Fibroblast of lung (primary cell): ENCODE results near the gene CLCA1. TPM values are rescaled to one million over a fixed set of nuclear protein-coding genes. Genes with fewer than 3 reads are reported as not detected.
A peak's percentile ranks its signal among the peaks of the same experiment; 100 is the strongest.

Experiments used
- DNase-seq, 2 donors: peaks; one replicate each; pipeline versions ENCODE4 v3.0.0 to v3.0.0-alpha.2; 2010; ENCODE audit warnings: low read depth in 2 of 2
- H2AFZ ChIP-seq: 2 replicates; pipeline ENCODE4 v1.5.1; 2012; ENCODE audit warnings: low read length, control low read depth, inconsistent platforms
- H3K27ac ChIP-seq: 2 replicates; pipeline ENCODE4 v1.5.1; 2011; ENCODE audit warnings: low read length, control low read depth; ENCODE audit not compliant: insufficient read depth
- H3K27me3 ChIP-seq: 2 replicates; pipeline ENCODE4 v1.5.1; 2011; ENCODE audit warnings: mild to moderate bottlenecking, low read length; ENCODE audit not compliant: control insufficient read depth, insufficient read depth
- H3K36me3 ChIP-seq: 2 replicates; pipeline ENCODE4 v1.5.1; 2011; ENCODE audit warnings: low read length; ENCODE audit not compliant: control insufficient read depth, insufficient read depth
- H3K4me1 ChIP-seq: 2 replicates; pipeline ENCODE4 v1.5.1; 2011; ENCODE audit warnings: low read length; ENCODE audit not compliant: control insufficient read depth, insufficient read depth; ENCODE audit errors: extremely low read depth
- H3K4me2 ChIP-seq: 2 replicates; pipeline ENCODE4 v1.5.1; 2011; ENCODE audit warnings: low read length, control low read depth; ENCODE audit not compliant: insufficient read depth; ENCODE audit errors: extremely low read depth
- H3K4me3 ChIP-seq, 4 experiments: fragments of 200-600 bp in 1 of 4; sonication (generic) in 1 of 4; replicated peaks in 1 of 4; 2 replicates each; pipeline ENCODE4 v1.5.1; 2011 to 2016; ENCODE audit warnings: low read length in 4 of 4, low read depth in 3 of 4, mild to moderate bottlenecking in 3 of 4, control low read depth in 2 of 4, inconsistent platforms in 1 of 4, mixed read lengths in 1 of 4; ENCODE audit not compliant: insufficient read depth in 1 of 4; ENCODE audit errors: control extremely low read depth in 1 of 4
- H3K79me2 ChIP-seq: 2 replicates; pipeline ENCODE4 v1.5.1; 2012; ENCODE audit warnings: mild to moderate bottlenecking, low read length, inconsistent platforms; ENCODE audit not compliant: control insufficient read depth, insufficient read depth
- H3K9ac ChIP-seq: 2 replicates; pipeline ENCODE4 v1.5.1; 2011; ENCODE audit warnings: mild to moderate bottlenecking, low read length, control low read depth; ENCODE audit not compliant: insufficient read depth
- H3K9me3 ChIP-seq: 2 replicates; pipeline ENCODE4 v1.5.1; 2012; ENCODE audit warnings: low read depth, low read length; ENCODE audit not compliant: control insufficient read depth, insufficient read depth
- H4K20me1 ChIP-seq: 2 replicates; pipeline ENCODE4 v1.5.1; 2011; ENCODE audit warnings: low read length; ENCODE audit not compliant: control insufficient read depth, insufficient read depth; ENCODE audit errors: extremely low read depth
- EZH2 ChIP-seq: IDR thresholded peaks from 2 replicates; pipeline ENCODE4 v1.5.1; 2012; ENCODE audit warnings: low read length, control low read depth, mild to moderate bottlenecking; ENCODE audit errors: missing control alignments
- polyA plus RNA-seq, 2 donors: library from polyadenylated mRNA; depleted of rRNA in 1 of 2; stranded (reverse) in 1 of 2; unstranded in 1 of 2; fragments of >200 nt; gene quantifications; 2 replicates each; pipeline ENCODE4 v1.2.1, GENCODE V29; 2011 to 2012; ENCODE audit warnings: missing spikeins in 1 of 2
- total RNA-seq: library from RNA; depleted of rRNA; stranded (reverse); fragments of >200 nt; gene quantifications from 2 replicates; pipeline ENCODE4 v1.2.1, GENCODE V29; 2014
- TF ChIP-seq, protein P1 (sequence below), 2 donors: IDR thresholded peaks in 1 of 2; conservative IDR thresholded peaks in 1 of 2; 1 replicate in 1 of 2; 2 replicates in 1 of 2; pipeline ENCODE4 v1.5.1; 2011 to 2012; ENCODE audit warnings: low read length in 2 of 2, control low read depth in 1 of 2, inconsistent platforms in 1 of 2, low read depth in 1 of 2, mild to moderate bottlenecking in 1 of 2

Gene CLCA1
- total and polyA plus RNA-seq, 2 donors (not counting 1 experiment from before 2014, with no cell fraction given): 0.01 TPM; not detected in 1

DNA sequence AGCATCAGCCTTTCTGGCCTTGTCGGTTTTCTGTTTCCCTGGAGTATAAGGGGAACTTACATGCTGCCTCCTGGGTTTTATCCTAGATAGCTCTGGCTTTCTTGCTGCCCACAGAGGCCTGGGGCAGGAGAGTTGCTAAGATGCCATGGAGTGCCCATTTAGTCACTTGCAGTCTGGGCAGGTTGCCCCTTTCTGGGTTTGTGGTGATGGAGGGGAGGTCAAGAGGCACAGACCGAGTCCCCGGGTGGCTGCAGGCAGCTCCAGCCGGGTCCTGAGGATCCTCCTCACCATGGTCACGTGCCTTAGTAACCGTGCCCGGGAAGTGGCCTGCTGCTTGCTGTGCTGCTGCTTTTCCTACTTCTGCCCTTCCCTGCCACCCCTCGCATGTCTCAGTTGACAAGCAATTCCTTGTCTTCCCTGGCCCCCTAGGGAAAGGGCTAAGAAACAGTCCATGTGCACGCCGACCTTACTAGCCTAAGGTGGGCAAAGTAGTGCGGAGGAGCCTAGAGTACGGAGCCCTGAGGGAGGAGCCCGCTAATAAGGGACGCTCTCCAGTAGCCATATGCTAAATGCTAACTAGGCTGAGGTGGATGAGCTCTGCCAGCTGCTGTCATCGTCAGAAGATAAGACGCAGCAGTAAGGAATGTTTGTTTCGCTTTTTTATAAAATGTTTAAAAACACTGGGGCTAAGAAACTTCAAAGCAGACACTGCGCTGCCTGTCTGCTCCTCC, 34.8 kb downstream of the CLCA1 start:
- Histone ChIP-seq H3K4me1 (peaks cover under 1% of the 10 kb centered on the region), H3K27me3 (peaks cover under 1% of the 10 kb centered on the region), H4K20me1 (no peaks in the 10 kb centered on the region), H3K4me3 (peak overlapping the region in 2 of 4 experiments; percentile 3 to 38), H3K9me3 (no peaks in the 10 kb centered on the region), H3K4me2 (peak overlapping the region; percentile 68), H3K27ac (no peak overlapping the region), H3K9ac (no peak overlapping the region), H3K79me2 (no peaks in the 10 kb centered on the region), H3K36me3 (no peaks in the 10 kb centered on the region), H2AFZ (peak overlapping the region; percentile 77)
- TF ChIP-seq EZH2: no peak
- TF ChIP-seq, protein P1, sequence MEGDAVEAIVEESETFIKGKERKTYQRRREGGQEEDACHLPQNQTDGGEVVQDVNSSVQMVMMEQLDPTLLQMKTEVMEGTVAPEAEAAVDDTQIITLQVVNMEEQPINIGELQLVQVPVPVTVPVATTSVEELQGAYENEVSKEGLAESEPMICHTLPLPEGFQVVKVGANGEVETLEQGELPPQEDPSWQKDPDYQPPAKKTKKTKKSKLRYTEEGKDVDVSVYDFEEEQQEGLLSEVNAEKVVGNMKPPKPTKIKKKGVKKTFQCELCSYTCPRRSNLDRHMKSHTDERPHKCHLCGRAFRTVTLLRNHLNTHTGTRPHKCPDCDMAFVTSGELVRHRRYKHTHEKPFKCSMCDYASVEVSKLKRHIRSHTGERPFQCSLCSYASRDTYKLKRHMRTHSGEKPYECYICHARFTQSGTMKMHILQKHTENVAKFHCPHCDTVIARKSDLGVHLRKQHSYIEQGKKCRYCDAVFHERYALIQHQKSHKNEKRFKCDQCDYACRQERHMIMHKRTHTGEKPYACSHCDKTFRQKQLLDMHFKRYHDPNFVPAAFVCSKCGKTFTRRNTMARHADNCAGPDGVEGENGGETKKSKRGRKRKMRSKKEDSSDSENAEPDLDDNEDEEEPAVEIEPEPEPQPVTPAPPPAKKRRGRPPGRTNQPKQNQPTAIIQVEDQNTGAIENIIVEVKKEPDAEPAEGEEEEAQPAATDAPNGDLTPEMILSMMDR (conservative IDR thresholded peaks at IDR 0.05 in 1 of 2, IDR thresholded peaks at IDR 0.05 in 1 of 2; ENCODE audit: low read depth in 1 of 2, low read length in 2 of 2): no peak
- DNase-seq: peak in 1 of 2 donors; percentile 46

DNA sequence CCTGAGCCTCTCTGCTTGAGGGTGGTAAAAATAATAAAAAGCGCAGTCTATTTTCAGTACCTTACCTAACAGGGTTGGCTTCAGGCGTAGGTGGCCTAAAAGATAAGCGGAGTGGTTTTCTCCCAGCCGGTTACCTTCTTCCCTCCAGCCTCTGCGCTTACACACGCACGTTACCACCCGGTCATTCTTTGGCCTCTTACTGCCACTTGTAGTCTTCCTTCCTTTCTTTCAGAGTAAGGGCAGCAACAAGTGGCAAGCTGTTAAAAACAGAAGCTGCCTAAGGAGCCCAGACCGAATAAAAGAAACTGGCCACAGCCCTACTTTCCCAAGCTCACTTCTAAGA, 35.4 kb downstream of the CLCA1 start:
- DNase-seq: peak in 1 of 2 donors; percentile 44
- TF ChIP-seq, protein P1 (conservative IDR thresholded peaks at IDR 0.05 in 1 of 2, IDR thresholded peaks at IDR 0.05 in 1 of 2; ENCODE audit: low read depth in 1 of 2, low read length in 2 of 2): no peak
- no peak for TF ChIP-seq EZH2
- H3K9ac ChIP-seq: no peak overlapping the region
- no peaks in the 10 kb centered on the region for H3K9me3 ChIP-seq
- no peaks in the 10 kb centered on the region for H4K20me1 ChIP-seq
- peak overlapping the region; percentile 77 for H2AFZ ChIP-seq
- H3K27me3 ChIP-seq: no peaks in the 10 kb centered on the region
- H3K27ac ChIP-seq: no peak overlapping the region
- no peaks in the 10 kb centered on the region for H3K79me2 ChIP-seq
- peak overlapping the region; percentile 68 for H3K4me2 ChIP-seq
- peaks cover 4% of the 10 kb centered on the region for H3K4me1 ChIP-seq
- H3K36me3 ChIP-seq: no peaks in the 10 kb centered on the region
- H3K4me3 ChIP-seq: no peak overlapping the region

DNA sequence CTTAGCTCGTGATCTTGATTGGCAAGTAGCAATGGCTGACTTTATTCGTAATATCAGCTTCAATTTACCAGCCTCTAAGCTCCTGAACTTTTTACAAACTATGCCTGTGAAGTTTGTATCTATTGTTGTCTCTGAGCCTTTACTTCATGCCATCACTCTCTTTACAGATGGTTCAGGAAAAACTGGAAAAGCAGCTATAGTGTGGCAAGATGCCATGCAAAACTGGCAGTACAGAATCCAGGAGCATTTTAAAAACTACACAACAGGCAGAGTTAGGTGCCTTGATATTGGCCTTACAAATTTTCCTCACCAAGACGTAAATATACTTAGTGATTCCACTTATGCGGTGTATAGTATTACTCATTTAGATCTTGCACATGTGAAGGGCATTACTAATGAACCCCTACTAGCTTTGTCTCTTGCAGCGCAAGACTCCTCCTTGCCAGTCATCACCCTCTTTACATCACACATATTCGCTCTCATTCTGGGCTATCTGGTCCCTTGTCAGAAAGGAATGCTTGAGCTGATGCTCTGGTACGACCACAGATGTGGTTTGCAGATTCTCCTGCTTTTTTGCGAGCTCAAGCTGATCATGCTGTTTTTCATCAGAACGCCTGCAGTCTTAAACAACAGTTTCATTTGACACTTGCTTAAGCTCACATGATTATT, 36.3 kb downstream of the CLCA1 start:
- DNase-seq: peak in 1 of 2 donors; percentile 55
- H4K20me1 ChIP-seq: no peaks in the 10 kb centered on the region
- no peak overlapping the region for H3K4me3 ChIP-seq
- no peaks in the 10 kb centered on the region for H3K9me3 ChIP-seq
- no peak overlapping the region for H3K27ac ChIP-seq
- H3K27me3 ChIP-seq: no peaks in the 10 kb centered on the region
- H3K4me1 ChIP-seq: peaks cover 4% of the 10 kb centered on the region
- no peak overlapping the region for H3K9ac ChIP-seq
- no peaks in the 10 kb centered on the region for H3K36me3 ChIP-seq
- H2AFZ ChIP-seq: no peak overlapping the region
- no peaks in the 10 kb centered on the region for H3K79me2 ChIP-seq
- H3K4me2 ChIP-seq: no peak overlapping the region
- no peak for TF ChIP-seq EZH2
- TF ChIP-seq, protein P1 (conservative IDR thresholded peaks at IDR 0.05 in 1 of 2, IDR thresholded peaks at IDR 0.05 in 1 of 2; ENCODE audit: low read depth in 1 of 2, low read length in 2 of 2): no peak
